GM19035 (cell line): ENCODE results near the gene RAPGEF3.

ENCODE experiments used
- ATAC-seq: cut with Tn5 transposase; IDR thresholded peaks from one replicate; pipeline ENCODE4 v1.9.1; 2021; ENCODE audit not compliant: unreplicated experiment

RAPGEF3 gene

GRCh38 chr12:47777741-47778558, 19.3 kb upstream of the RAPGEF3 start:
- ATAC-seq = no peak

- ATAC-seq = no peak
These were observed 18.5 kb upstream of the RAPGEF3 start for GRCh38 chr12:47777151-47777550.

GRCh38 chr12:47776471-47777143, 17.9 kb upstream of the RAPGEF3 start:
- ATAC-seq = no peak

GRCh38 chr12:47775100-47775911, 16.6 kb upstream of the RAPGEF3 start:
- ATAC-seq = no peak

DNA sequence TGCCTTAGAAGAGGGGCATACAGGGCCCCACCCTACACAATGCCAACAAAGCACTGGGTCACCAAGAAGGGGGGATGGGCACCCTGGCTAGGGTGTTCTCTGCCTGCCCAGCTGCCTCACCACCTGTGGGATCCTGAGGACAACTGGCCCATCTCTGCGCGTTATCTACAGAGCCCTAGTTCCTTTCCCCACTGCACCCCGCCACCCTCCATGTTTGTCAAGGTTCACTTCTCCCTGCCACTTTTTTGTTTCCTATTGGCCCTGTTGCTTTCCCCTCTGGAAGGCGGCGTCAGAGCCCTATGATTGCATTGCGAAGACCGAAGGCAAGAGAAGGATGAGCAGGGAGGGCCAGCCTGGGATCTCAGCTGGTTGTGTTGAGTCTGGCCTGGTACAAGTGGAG, 16.0 kb upstream of the RAPGEF3 start:
- ATAC-seq = no peak

DNA sequence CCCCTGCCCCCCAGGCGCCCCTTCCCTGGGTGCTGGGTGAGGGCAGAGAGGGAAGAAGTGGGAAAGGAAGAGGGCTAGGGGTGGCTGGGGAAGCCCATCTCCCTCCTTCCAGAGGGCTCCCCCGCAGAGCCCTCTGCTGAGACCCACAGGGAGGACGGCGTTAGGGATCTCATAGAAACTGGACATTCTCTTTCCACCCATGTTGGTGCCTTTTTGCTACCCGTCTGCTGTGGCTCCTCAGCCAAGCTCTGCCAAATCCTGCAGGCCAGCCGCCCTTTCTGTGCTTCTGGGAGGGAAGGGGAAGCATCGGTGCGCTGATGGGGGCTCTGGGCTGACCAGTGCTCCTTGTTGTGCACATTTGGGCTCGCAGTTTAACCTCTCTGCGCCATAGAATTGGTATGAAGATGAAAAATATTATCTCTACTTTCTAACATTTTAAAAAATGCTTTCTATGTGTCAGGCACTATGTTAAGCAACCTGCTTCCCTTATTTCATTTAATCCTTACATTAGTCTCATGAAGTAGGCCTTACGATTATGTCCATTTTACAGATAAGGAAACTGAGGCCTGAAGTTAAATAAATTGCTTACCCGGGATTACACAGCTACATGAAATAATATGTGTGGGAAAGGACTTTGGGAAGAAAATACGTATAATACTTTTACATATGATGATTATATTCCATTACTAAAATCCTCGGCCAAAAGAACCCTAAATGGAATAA, 15.3 kb upstream of the RAPGEF3 start:
- ATAC-seq = no peak

GRCh38 chr12:47773062-47773857, 14.6 kb upstream of the RAPGEF3 start, which contains the start of gene SLC48A1:
SLC48A1 (plus strand) TSS chr12:47773238; CDS start chr12:47773305, 67 bp downstream.
- peak; percentile 84 for ATAC-seq

DNA sequence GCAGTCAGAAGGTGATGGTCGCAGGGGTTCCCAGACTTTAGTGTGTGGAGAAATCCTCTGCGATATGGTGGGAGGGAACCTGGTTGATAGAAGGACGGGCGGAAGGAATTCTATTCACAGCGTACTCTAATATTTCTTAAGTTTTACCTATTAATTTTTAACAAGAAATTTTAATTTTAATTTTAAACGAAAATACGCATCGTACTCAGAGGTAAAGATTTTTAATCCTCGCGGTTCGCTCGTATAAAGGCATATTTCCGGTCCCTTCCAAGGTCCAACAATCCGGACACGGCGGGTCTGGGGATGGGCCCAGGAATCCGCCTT, 14.0 kb upstream of the RAPGEF3 start:
- no peak for ATAC-seq

DNA sequence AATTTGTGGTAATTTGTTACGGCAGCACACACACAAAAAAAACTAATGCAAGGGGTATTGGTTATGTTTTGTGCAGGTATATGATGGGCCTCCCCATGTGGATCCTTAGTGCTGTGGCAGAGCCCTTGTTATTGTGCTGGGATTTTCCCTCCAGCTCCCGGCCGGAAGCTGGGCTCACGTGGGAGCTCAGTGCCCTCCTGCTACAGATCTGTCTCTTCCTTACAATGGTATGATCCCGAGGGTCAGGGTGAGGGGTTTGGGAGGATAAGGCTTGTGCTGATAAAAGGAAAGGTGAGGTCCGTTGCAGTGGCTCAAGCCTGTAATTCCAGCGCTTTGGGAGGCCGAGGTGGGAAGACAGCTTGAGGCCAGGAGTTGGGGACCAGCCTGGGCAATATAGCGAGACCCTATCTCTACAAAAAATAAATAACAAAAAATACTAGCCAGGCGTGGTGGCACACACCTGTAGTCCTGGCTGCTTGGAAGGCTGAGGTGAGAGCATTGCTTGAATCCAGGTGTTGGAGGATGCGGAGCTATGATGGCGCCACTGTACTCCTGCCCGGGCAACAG, 13.5 kb upstream of the RAPGEF3 start:
- ATAC-seq = no peak

DNA sequence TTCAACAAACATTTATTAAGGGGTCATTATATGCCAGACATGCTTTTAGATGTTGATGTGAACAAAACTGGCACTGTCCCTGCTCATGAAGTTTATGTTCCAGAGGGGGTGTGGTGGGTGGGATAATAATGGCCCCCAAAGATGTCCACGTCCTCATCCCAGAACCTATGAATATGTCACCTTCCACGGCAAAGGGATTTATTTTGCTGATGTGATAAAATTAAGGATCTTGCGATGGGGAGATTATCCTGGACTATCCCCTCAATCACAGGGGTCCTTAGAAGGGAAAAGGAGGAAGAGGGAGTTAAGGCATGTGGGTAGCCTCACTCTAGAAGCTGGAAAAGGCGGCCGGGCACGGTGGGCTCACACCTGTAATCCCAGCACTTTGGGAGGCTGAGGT, 12.6 kb upstream of the RAPGEF3 start:
- no peak for ATAC-seq

GRCh38 chr12:47770086-47770726, 11.5 kb upstream of the RAPGEF3 start:
- ATAC-seq = no peak

- ATAC-seq = no peak
These were observed 10.8 kb upstream of the RAPGEF3 start for GRCh38 chr12:47769234-47770085.

GRCh38 chr12:47768323-47768811, 9.7 kb upstream of the RAPGEF3 start:
- ATAC-seq = no peak

- peak; percentile 63 for ATAC-seq
These were observed 8.6 kb upstream of the RAPGEF3 start for GRCh38 chr12:47767216-47767724.

DNA sequence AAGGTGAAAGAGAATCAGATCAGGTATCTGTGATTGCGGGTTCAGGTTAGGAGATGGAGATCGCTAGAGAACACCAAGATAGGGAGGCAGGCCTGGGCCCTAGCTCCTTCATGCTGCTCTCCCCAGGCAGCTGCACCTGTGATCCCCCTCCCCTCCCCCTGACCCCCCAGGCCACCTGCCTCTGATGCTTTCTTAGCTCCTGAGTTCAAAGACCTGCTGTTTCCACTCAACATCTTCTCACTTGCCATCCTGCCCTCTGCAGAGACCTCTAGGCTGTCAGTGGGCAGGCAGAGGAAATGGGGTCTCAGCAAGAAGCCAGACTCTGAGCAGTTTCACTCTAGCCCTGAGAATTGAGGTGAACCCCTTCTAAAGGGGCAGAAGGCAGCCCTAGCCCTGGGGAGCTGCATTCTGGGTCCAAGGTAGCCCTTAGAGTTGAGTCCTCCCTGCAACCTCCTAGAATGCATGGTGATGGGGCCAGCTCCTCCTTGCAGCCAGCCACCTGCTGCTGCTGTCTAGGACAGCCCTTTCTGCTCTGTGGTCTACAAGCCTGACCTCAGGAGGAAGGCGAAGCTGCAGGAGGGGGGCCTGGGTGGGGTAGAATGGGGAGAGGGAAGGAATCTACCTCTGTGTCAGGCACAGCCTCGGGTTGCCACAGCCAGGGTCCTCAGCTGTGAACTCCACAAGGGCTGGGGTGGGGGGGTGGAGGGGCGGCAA, 8.0 kb upstream of the RAPGEF3 start:
- no peak for ATAC-seq

DNA sequence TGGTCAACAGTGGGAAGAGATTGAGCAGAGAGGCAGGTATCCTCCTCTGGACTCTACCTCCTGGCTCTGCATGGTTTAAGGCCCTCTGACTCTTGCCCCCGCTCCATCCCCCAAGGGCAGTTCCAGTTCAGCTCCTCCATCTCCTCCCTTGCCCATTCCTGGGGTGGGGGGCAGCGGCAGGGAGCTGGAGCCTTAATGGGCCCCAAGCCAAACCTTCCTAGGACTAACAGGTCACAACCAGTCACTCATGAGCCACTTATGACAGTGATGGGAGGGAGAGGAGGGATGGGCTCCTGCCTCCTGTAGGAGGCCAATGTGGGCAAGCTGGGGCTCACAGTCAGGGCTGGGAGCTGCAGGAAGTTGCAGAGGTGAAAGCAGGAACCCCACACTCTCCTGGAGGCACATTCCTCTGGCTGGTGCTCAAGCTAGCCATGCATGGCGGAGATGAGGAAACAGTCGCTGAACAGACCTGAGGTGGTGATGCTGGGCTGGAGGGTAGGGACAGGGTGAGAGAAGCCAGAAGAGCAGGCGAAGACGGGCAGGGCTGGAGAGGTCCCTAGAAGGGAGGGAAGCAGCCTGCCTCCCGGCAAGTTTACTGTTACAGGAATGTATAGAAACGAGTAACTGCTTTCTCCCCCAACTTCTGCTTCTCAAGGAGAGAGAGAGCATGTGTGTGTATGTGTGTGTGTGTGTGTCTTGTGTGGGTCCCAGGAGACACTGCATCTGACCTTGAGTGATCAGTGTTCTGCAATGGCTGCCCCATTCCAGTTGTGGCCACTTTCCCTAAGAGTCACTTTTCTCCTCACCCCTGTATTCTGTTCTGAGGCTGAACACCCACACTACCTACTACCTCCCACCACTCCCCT, 5.0 kb upstream of the RAPGEF3 start:
- ATAC-seq = no peak
